ENCODE results near the gene PHC3.
"Not testable (repeated sequence)": the region's sequence is repeated elsewhere in the genome, so short reads cannot be mapped to it uniquely, and the experiment has no call there.

Gene PHC3

DNA sequence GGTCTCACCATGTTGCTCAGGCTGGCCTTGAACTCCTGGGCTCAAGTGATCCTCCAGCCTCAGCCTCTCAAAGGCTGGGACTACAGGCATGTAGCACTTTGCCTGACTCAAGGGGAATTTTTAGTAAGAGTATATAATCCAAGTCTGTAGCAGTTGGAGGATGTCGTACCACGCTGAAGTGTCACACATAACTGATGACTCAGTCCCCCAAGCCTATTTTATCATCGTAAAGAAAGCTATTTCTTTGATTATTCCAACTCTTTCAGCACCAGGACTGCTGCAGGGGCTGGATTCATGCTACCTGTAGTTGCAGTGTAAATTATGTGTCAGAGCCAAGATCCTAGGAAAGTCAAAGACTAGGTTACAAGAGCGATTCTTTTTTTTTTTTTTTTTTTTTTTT lies 39.3 kb upstream of the PHC3 start:
- no peak overlapping the region for H3K27ac ChIP-seq
- TF ChIP-seq, protein P1, sequence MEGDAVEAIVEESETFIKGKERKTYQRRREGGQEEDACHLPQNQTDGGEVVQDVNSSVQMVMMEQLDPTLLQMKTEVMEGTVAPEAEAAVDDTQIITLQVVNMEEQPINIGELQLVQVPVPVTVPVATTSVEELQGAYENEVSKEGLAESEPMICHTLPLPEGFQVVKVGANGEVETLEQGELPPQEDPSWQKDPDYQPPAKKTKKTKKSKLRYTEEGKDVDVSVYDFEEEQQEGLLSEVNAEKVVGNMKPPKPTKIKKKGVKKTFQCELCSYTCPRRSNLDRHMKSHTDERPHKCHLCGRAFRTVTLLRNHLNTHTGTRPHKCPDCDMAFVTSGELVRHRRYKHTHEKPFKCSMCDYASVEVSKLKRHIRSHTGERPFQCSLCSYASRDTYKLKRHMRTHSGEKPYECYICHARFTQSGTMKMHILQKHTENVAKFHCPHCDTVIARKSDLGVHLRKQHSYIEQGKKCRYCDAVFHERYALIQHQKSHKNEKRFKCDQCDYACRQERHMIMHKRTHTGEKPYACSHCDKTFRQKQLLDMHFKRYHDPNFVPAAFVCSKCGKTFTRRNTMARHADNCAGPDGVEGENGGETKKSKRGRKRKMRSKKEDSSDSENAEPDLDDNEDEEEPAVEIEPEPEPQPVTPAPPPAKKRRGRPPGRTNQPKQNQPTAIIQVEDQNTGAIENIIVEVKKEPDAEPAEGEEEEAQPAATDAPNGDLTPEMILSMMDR (IDR thresholded peaks at IDR 0.05): no peak
- TF ChIP-seq ZFX (IDR thresholded peaks at IDR 0.05; ENCODE audit: borderline replicate concordance): no peak

- no peak overlapping the region for H3K27ac ChIP-seq
- TF ChIP-seq, protein P1 (IDR thresholded peaks at IDR 0.05): no peak
- TF ChIP-seq ZFX (IDR thresholded peaks at IDR 0.05; ENCODE audit: borderline replicate concordance): no peak
Measured at GRCh38 chr3:170219850-170220249, 38.3 kb upstream of the PHC3 start.

GRCh38 chr3:170211668-170212067 lies 30.1 kb upstream of the PHC3 start:
- H3K27ac ChIP-seq: no peak overlapping the region
- TF ChIP-seq ZFX (IDR thresholded peaks at IDR 0.05; ENCODE audit: borderline replicate concordance): no peak
- TF ChIP-seq, protein P1 (IDR thresholded peaks at IDR 0.05): no peak

DNA sequence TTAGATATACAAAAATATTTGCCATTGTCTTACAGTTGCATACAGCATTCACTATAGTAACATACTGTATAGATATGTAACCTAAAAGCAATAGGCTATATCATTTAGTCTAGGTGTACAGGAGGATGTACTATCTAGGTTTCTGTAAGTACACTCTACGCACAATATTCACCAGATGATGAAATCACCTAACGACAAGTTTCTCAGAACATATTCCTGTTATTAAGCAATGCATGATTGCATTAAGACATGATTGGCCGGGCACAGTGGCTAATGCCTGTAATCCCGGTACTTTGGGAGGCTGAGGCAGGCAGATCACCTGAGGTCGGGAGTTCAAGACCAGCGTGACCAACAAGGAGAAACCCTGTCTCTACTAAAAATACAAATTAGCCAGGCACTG lies 26.2 kb upstream of the PHC3 start:
- H3K27ac ChIP-seq: no peak overlapping the region
- TF ChIP-seq, protein P1 (IDR thresholded peaks at IDR 0.05): no peak
- no peak for TF ChIP-seq ZFX (IDR thresholded peaks at IDR 0.05; ENCODE audit: borderline replicate concordance)

- not testable (repeated sequence) for H3K27ac ChIP-seq
Measured at GRCh38 chr3:170206164-170206762, 24.7 kb upstream of the PHC3 start.

DNA sequence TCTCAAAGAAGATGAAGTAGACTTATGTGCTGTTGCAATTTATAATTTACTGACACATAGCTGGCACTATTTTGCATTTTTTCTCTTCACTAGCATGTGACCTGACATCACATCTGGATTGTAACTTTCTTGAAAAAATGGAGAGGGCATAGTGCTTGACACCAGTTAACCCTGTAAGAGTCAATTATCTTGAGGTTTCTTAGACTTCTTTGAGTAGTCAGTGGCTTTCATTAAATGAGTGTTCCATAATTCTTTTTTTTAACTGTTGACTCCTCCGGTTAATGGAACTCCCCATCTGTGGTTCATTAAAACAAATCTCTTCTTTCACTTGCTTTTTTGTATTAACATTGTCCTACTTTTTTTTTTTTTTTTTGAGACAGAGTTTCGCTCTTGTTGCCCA lies 23.8 kb upstream of the PHC3 start:
- TF ChIP-seq ZFX (IDR thresholded peaks at IDR 0.05; ENCODE audit: borderline replicate concordance): no peak
- TF ChIP-seq, protein P1 (IDR thresholded peaks at IDR 0.05): no peak
- no peak overlapping the region for H3K27ac ChIP-seq

GRCh38 chr3:170204509-170204908 lies 23.0 kb upstream of the PHC3 start:
- TF ChIP-seq, protein P1 (IDR thresholded peaks at IDR 0.05): no peak
- no peak for TF ChIP-seq ZFX (IDR thresholded peaks at IDR 0.05; ENCODE audit: borderline replicate concordance)

DNA sequence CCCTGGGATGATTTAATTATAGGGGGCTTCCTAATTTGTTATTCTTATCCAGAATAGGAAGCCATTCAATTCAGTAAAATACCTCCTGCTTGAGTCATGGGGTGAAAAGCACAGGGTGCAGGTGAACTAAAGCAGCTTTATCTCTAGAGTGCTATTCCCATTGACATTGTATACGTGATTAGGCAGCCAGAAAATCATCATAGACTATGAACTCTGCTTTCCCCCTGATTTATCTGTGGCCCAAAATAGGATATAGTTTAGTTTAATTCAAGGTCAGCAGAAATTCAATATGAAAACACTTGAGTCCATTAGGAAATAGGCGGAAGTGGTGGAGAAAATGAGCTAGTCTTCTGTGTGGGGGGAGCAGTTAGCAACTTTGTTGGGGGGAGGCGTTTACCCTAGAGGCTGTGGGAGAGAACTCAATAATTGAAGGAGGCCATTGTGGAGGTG lies 22.5 kb upstream of the PHC3 start:
- no peak for TF ChIP-seq ZFX (IDR thresholded peaks at IDR 0.05; ENCODE audit: borderline replicate concordance)
- TF ChIP-seq, protein P1 (IDR thresholded peaks at IDR 0.05): no peak
- H3K27ac ChIP-seq: no peak overlapping the region

More at GRCh38 chr3:170204509-170204908, 23.0 kb upstream of the PHC3 start:
- no peak overlapping the region for H3K27ac ChIP-seq
